Fibroblast of villous mesenchyme (primary cell): ENCODE results near the gene AOC2. TPM values are rescaled to one million over a fixed set of nuclear protein-coding genes. Genes with fewer than 3 reads are reported as not detected.

Source experiments
- DNase-seq: peaks from one replicate; pipeline ENCODE4 v3.0.0-alpha.2; 2010; ENCODE audit warnings: low read depth
- H3K4me3 ChIP-seq: 2 replicates; pipeline ENCODE4 v1.5.1; 2011; ENCODE audit warnings: low read depth, mild to moderate bottlenecking, low read length
- total RNA-seq: library from RNA; depleted of rRNA; stranded (reverse); fragments of >200 nt; gene quantifications from 2 replicates; pipeline ENCODE4 v1.2.3, GENCODE V29; 2012
- TF ChIP-seq, protein P1 (sequence below): IDR thresholded peaks from 2 replicates; pipeline ENCODE4 v1.5.1; 2012; ENCODE audit warnings: low read depth, mild to moderate bottlenecking, low read length; ENCODE audit not compliant: insufficient read depth

AOC2 gene
- total RNA-seq, 1 donor, result 0.43 TPM

DNA sequence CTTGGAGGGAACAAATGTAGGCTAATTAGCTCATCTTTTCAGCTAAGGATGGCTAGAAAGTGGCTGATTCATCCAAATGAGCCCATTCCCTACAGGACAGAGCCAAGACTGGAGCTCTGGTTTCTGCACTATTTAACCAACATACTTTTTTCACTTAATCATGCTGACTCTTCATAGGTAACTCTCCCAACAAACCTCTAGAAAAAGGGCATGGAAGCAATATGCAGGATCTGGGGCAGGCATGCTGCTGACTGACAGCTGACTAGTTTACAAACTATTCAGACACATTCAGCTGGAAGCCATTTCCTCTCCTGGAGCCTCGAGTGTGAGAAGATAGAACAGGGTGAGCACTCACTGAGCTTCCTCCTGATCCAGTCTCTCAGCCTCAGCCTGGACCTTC lies 26.5 kb upstream of the AOC2 start:
- TF ChIP-seq, protein P1, sequence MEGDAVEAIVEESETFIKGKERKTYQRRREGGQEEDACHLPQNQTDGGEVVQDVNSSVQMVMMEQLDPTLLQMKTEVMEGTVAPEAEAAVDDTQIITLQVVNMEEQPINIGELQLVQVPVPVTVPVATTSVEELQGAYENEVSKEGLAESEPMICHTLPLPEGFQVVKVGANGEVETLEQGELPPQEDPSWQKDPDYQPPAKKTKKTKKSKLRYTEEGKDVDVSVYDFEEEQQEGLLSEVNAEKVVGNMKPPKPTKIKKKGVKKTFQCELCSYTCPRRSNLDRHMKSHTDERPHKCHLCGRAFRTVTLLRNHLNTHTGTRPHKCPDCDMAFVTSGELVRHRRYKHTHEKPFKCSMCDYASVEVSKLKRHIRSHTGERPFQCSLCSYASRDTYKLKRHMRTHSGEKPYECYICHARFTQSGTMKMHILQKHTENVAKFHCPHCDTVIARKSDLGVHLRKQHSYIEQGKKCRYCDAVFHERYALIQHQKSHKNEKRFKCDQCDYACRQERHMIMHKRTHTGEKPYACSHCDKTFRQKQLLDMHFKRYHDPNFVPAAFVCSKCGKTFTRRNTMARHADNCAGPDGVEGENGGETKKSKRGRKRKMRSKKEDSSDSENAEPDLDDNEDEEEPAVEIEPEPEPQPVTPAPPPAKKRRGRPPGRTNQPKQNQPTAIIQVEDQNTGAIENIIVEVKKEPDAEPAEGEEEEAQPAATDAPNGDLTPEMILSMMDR, result no peak
- no peak for DNase-seq

DNA sequence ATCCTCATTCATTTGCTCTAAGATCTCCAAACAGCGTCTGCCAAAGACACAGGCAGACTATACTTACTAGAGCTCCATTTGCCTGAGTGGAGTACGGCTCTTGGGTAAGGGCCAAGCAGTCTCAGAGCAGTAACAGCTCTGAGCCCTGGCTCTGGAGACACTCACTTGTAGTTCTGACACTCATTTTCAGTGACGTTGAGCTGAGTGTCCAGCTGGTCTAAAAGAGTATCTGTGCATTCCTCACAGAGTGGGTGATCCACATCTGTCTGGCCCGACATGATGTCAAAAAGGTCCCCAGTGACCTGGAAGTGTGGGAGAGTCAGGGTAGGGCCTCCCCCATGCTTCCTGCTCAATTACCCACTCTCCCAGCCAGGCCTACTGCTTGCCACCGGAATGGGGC lies 26.0 kb upstream of the AOC2 start:
- TF ChIP-seq, protein P1, result no peak
- DNase-seq, result no peak
- H3K4me3 ChIP-seq, result no peak overlapping the region

More for the DNA sequence above, 26.5 kb upstream of the AOC2 start:
- H3K4me3 ChIP-seq, result no peak overlapping the region

DNA sequence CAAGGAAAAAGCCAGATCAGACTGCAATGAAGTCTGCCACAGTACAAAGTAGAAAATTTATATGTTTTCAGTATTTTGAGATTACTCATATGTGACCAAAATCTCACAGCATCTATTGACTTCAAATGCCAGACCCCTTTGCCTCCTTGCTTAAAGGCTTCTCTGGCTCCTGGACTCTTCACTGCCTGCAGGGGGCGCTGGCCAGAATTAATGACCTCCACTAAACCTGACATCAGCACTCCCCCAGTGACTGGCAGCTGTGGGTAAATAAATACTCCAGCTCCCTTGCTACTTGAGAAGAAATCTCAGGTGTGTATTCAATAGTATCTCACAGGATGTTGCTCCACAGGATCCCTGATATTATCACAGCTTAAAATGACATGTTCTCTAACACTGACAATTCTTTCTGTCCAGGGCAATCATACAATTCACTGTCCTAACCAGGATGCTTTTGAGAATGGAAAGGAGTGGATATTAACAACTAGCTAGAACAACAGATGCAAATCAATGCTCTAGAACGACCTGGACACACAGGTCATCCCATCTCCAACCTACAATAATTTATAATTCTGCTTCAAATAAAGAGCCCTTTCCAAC lies 24.3 kb upstream of the AOC2 start:
- TF ChIP-seq, protein P1, result peak; percentile 76
- peak; percentile 46 for DNase-seq
- no peak overlapping the region for H3K4me3 ChIP-seq

DNA sequence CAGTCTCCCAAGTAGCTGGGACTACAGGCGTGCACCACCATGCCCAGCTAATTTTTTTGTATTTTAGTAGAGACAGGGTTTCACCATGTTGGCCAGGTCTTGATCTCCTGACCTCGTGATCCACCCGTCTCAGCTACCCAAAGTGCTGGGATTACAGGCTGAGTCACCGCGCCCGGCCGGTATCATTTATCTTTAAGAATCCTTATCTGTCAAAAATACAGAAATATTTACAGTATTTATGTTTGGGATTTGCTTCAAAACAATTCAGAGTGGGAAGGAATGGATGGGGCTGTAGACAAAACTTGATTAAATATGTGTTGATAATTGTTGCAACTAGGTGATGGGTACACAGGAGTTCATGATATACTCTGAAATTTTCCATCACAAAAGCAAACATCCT lies 23.2 kb upstream of the AOC2 start:
- H3K4me3 ChIP-seq, result no peak overlapping the region
- DNase-seq, result peak; percentile 68
- TF ChIP-seq, protein P1, result no peak

DNA sequence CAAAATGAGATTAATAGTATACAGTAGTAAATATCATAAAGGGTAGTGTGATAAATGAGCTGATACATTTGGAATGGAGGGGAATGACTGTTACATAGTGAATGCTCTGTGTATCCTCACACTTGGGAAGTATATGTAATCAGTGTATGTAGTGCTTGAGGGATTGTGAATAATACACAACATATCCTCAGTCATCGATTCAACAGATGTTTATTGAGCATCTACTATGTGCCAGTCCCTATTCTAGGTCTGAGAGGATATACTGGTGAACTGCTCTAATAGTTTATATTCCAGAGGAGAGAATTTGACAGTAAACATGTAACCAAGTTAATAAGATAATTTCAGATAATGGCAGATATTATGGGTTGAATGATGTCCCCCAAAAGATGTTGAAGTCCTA lies 16.9 kb upstream of the AOC2 start:
- TF ChIP-seq, protein P1, result no peak
- no peak for DNase-seq

DNA sequence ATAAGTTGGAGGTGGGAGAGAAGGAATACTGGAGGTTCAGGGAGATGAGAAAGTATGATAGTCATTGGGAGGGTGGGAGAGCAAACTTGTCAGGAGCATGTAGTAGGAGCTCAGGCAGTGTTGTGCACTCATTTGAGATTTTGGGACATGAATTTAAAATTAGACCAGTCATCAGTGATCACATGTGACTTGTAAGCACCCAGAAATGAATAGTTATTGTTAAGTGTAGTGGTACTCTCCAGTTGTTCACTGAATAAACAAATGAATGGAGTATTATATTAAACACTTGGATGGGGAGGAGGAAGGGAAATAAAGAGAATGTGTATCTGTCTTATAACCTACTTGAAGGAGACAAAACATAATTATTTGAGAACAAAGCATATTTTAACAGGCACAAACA lies 13.4 kb upstream of the AOC2 start:
- no peak for DNase-seq
- H3K4me3 ChIP-seq, result no peak overlapping the region
- TF ChIP-seq, protein P1, result no peak

More for the DNA sequence above, 16.9 kb upstream of the AOC2 start:
- no peak overlapping the region for H3K4me3 ChIP-seq

DNA sequence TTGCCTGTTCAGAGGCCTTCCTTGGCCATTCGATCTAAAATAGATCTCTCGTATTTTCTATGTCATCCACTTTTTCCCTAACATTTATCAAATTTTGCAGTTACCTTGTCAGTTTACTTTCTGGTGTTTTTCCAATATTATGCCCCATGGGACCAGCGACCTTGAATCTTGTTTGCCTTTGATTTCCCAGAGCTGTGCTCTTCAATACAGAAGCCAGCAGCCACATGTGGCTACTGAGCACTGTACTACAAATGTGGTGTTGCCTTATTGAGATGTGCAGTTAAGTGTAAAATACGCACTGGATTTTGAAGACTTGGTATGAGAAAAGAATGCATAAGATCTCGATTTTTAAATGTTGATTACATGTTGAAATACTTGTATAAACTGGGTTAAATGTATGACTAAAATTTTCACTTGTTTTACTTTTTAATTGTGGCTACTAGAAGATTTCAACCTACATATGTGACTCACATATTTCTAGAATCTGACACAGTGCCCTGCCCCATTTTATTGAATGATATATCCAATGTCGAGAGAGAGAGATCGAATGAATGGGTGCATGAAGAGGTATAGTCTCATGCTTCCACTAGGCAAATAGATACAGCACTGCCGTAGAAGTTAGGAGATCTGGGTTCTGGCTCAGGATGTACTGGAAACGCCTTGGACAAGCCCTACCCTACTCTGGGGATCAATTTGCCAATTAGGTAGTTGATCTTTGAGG lies 12.0 kb upstream of the AOC2 start:
- peak overlapping the region; percentile 99 for H3K4me3 ChIP-seq
- TF ChIP-seq, protein P1, result no peak
- DNase-seq, result no peak
